T-helper 1 cell treated with Interleukin-12 subunit alpha and Interleukin-12 subunit beta and Interleukin-4 antibody, amounts not matched to agents 30 μg/mL and 1 μg/mL, for 36 hours (primary cell): Measurements from ENCODE around the gene CAND2.
"Not testable (repeated sequence)": the region's sequence is repeated elsewhere in the genome, so short reads cannot be mapped to it uniquely, and the experiment has no call there.

Experiments
- H3K27ac Mint-ChIP-seq: one replicate; pipeline ENCODE4 v1.8.0; 2021; ENCODE audit warnings: mild to moderate bottlenecking, mixed read lengths
- H3K27me3 Mint-ChIP-seq: one replicate; pipeline ENCODE4 v1.8.0; 2021; ENCODE audit warnings: low read depth, mixed read lengths
- H3K36me3 Mint-ChIP-seq: one replicate; pipeline ENCODE4 v1.8.0; 2021; ENCODE audit warnings: low read depth, mixed read lengths
- H3K4me1 Mint-ChIP-seq: one replicate; pipeline ENCODE4 v1.8.0; 2021; ENCODE audit warnings: low read depth, mixed read lengths
- H3K4me3 Mint-ChIP-seq: one replicate; pipeline ENCODE4 v1.8.0; 2021; ENCODE audit warnings: mild to moderate bottlenecking, moderate library complexity, mixed read lengths
- H3K9me3 Mint-ChIP-seq: one replicate; pipeline ENCODE4 v1.8.0; 2021; ENCODE audit warnings: mixed read lengths

The CAND2 gene

DNA sequence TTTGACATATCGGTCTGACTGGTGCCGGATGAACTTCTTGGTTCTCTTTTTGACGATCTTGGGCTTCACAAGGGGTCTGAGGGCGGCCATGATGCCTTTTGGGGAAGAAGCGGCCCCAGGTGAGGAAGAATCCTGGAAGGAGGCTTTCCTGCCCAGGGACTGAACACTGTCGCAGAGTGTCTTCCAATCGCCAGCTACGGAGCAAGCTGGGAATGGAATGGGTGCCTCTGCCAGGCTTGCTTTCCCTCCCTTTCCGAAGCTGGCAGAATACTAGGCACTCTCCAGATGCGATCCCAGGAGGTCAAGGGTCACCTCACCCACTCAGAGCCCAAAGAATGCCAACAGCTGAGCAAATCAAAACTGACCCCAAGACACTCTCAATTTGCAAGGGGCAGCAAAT lies 43.7 kb downstream of the CAND2 start:
- peak overlapping the region; percentile 99 for H3K27ac Mint-ChIP-seq
- H3K9me3 Mint-ChIP-seq, H3K27me3 Mint-ChIP-seq: not testable (repeated sequence)
- H3K4me1 Mint-ChIP-seq, result peaks cover 48% of the 10 kb centered on the region
- peak overlapping the region; percentile 98 for H3K4me3 Mint-ChIP-seq
- peaks cover 51% of the 10 kb centered on the region for H3K36me3 Mint-ChIP-seq

DNA sequence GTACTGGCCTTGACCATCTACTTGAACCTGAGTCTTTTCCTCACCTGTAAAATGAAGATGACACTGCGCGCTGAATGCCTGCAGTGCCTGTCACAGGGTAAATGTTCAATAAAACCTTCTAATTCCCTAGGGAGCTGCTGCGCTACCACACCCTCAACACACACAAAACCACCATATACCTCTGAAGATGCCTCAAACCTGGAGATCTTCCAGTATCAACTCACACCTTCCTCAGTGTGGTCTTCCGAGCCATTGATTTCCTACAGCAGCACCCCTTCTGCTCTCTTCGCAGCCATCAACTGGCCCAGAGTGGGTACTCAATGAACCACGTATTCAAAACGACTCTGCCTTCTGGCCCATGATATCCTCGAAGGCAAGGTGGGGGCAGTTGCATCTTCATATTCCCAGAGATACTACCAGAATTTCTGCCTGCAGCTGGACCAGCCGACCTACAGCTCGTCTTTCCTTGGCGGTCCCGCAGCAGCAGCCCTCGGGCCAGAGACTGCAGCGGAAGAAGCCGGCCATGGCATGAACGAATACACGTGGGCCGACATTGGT lies 44.2 kb downstream of the CAND2 start:
- H3K36me3 Mint-ChIP-seq, result peaks cover 48% of the 10 kb centered on the region
- no peaks in the 10 kb centered on the region for H3K9me3 Mint-ChIP-seq
- H3K4me1 Mint-ChIP-seq, result peaks cover 47% of the 10 kb centered on the region
- peak overlapping the region; percentile 98 for H3K4me3 Mint-ChIP-seq
- peak overlapping the region; percentile 99 for H3K27ac Mint-ChIP-seq
- no peaks in the 10 kb centered on the region for H3K27me3 Mint-ChIP-seq

- H3K4me3 Mint-ChIP-seq, result peak within 1 kb of the TSS; percentile 98
- H3K9me3 Mint-ChIP-seq, result no peaks in the 10 kb centered on the region
- peaks cover 44% of the 10 kb centered on the region for H3K4me1 Mint-ChIP-seq
- peak within 1 kb of the TSS; percentile 99 for H3K27ac Mint-ChIP-seq
- peaks cover 43% of the 10 kb centered on the region for H3K36me3 Mint-ChIP-seq
- H3K27me3 Mint-ChIP-seq, result no peaks in the 10 kb centered on the region
Measured at GRCh38 chr3:12841149-12841969, 44.9 kb downstream of the CAND2 start, which contains the start of gene RPL32. TSS of gene RPL32 (minus strand) at chr3:12841565. CDS start at chr3:12840237, 1,328 bp downstream.

DNA sequence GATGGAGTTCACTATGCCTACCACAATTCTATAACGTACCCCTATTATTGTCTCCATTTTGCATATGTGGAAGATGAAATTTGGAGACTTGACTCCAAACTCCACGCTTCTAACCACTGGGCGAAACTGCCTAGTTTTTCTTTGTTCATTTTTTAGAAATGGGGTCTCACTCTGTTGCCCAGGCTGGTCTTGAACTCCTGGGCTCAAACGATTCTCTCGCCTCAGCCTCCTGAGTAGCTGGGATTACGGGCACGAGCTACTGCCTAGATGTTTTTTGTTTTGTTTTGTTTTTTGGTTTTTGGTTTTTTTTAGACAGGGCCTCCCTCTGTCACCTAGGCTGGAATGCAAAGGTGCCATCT lies 45.5 kb downstream of the CAND2 start:
- H3K27me3 Mint-ChIP-seq, result no peaks in the 10 kb centered on the region
- H3K27ac Mint-ChIP-seq, result peak overlapping the region; percentile 99
- H3K9me3 Mint-ChIP-seq, result no peaks in the 10 kb centered on the region
- H3K36me3 Mint-ChIP-seq, result peaks cover 38% of the 10 kb centered on the region
- peaks cover 44% of the 10 kb centered on the region for H3K4me1 Mint-ChIP-seq
- H3K4me3 Mint-ChIP-seq, result peak overlapping the region; percentile 98

- Mint-ChIP-seq H3K4me3 (no peak overlapping the region), H3K4me1 (peaks cover 38% of the 10 kb centered on the region), H3K36me3 (peaks cover 33% of the 10 kb centered on the region), H3K9me3 (no peaks in the 10 kb centered on the region), H3K27me3 (no peaks in the 10 kb centered on the region), H3K27ac (no peak overlapping the region)
Measured at GRCh38 chr3:12842469-12842868, 46.0 kb downstream of the CAND2 start.

- Mint-ChIP-seq H3K4me3 (no peak overlapping the region), H3K36me3 (peaks cover 3% of the 10 kb centered on the region), H3K4me1 (peaks cover 8% of the 10 kb centered on the region), H3K9me3 (no peaks in the 10 kb centered on the region), H3K27me3 (no peaks in the 10 kb centered on the region), H3K27ac (no peak overlapping the region)
Measured at GRCh38 chr3:12845811-12846210, 49.3 kb downstream of the CAND2 start.

DNA sequence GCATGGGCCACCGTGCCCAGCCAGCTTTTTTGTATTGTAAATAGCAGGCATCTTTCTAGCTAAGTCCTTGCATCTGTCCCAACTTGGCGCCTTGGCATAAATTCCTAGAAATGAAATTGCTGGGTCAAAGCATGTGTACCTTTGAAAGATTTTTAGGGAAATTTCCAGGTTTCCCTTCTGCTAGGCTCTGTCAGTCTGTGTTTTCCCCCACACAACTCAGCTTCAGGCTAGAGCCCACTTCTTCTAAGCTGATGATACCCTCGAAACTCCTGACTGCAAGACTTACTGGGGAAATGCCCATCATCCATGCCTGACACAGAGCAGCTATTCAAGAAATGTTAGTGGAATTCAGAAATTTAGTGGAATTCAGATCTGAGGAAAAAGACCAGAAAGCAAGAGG lies 55.7 kb downstream of the CAND2 start:
- H3K36me3 Mint-ChIP-seq, result no peaks in the 10 kb centered on the region
- no peaks in the 10 kb centered on the region for H3K9me3 Mint-ChIP-seq
- H3K4me3 Mint-ChIP-seq, result no peak overlapping the region
- no peaks in the 10 kb centered on the region for H3K4me1 Mint-ChIP-seq
- peaks cover under 1% of the 10 kb centered on the region for H3K27me3 Mint-ChIP-seq
- no peak overlapping the region for H3K27ac Mint-ChIP-seq

DNA sequence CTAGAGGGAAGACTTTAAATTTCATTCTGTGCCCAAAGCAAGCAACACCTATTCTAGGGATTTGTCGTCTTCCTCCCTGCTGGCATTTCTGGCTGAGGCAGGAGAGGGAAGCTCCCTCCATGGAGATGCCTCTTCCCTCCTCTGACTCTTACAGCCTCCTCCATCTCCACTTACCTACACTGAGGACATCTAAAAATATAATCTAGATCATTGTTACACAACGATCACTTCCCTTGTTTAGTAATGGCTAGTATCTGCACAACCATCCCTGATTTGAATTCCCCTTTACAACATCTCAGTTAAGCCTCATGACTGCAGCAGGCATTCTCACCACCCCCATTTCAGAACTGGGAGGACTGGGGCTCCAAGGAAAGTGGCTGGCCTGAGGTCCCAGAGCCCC lies 57.4 kb downstream of the CAND2 start:
- not testable (repeated sequence) for H3K4me3 Mint-ChIP-seq, H3K9me3 Mint-ChIP-seq, H3K27me3 Mint-ChIP-seq, H3K4me1 Mint-ChIP-seq, H3K36me3 Mint-ChIP-seq, H3K27ac Mint-ChIP-seq

DNA sequence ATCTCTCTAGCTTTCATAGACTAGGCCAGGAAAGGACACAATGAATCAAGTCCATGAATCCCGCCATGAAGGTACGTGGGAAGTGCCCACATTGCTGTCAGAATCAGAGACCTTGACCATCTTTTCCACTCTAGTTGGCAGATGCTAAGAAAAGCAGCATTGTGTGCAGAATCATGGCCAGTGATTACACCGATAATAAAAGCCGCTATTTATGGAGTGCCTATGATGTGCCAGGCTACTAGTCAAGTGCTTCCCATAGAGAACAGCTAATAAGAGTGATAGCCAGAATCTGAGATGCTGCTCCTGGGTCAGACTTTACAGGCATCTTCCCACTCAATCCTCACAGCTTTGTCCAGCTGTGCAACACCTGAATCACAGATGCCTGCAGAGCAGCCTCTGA lies 58.1 kb downstream of the CAND2 start:
- no peaks in the 10 kb centered on the region for H3K36me3 Mint-ChIP-seq
- no peaks in the 10 kb centered on the region for H3K4me1 Mint-ChIP-seq
- peaks cover 4% of the 10 kb centered on the region for H3K27me3 Mint-ChIP-seq
- H3K27ac Mint-ChIP-seq, result no peak overlapping the region
- no peak overlapping the region for H3K4me3 Mint-ChIP-seq
- H3K9me3 Mint-ChIP-seq, result no peaks in the 10 kb centered on the region

DNA sequence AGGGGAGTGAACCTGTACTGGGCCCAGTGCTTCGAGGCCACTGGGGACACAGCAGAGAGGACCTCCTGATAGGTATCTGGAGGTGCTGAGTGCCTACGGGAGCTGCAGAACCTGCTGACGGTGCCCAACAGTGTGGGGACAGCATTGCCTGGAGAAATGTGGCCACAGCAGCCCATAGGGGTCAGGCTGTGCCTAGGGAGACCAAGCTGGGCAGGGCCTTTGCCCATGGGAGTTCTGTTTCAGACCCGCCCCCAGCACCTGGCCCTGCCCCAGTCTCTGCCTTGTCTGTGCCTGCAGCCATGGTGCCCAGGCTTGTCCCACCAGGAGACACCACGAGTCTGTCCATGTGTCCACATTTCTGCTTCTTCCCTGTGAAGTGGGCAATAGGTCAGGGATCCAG lies 60.1 kb downstream of the CAND2 start:
- no peaks in the 10 kb centered on the region for H3K9me3 Mint-ChIP-seq
- H3K4me1 Mint-ChIP-seq, result no peaks in the 10 kb centered on the region
- H3K36me3 Mint-ChIP-seq, result no peaks in the 10 kb centered on the region
- H3K27me3 Mint-ChIP-seq, result peaks cover 4% of the 10 kb centered on the region
- no peak overlapping the region for H3K4me3 Mint-ChIP-seq
- H3K27ac Mint-ChIP-seq, result no peak overlapping the region

- H3K4me1 Mint-ChIP-seq, result no peaks in the 10 kb centered on the region
- H3K4me3 Mint-ChIP-seq, result no peak overlapping the region
- H3K27ac Mint-ChIP-seq, result no peak overlapping the region
Measured at GRCh38 chr3:12859840-12860239, 63.4 kb downstream of the CAND2 start.

DNA sequence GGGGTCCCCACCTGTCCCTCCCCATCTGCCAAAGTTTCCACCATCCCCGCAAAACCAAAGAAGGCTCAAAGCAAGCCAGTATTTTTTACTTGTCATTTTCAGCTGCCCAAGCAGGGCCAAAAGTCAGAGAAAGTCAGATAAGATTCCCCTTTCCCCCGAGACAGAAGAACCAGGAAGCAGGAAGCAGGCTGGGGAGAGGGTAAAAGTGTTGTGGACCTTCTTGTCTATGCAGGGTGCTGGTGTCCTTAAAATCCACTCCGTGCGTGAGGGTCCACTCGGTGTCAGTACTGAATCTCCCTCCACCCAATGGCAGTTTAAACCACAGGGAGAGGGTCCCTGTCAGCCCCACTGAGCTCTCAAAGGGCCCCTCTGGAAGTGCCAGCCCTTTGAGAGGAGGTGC lies 65.1 kb downstream of the CAND2 start:
- H3K36me3 Mint-ChIP-seq, result no peaks in the 10 kb centered on the region
- peaks cover 8% of the 10 kb centered on the region for H3K27me3 Mint-ChIP-seq
- H3K27ac Mint-ChIP-seq, result no peak overlapping the region
- H3K9me3 Mint-ChIP-seq, result peaks cover 6% of the 10 kb centered on the region
- H3K4me1 Mint-ChIP-seq, result no peaks in the 10 kb centered on the region
- no peak overlapping the region for H3K4me3 Mint-ChIP-seq

More at GRCh38 chr3:12859840-12860239, 63.4 kb downstream of the CAND2 start:
- Mint-ChIP-seq H3K27me3 (peaks cover 4% of the 10 kb centered on the region), H3K36me3 (no peaks in the 10 kb centered on the region), H3K9me3 (no peaks in the 10 kb centered on the region)

DNA sequence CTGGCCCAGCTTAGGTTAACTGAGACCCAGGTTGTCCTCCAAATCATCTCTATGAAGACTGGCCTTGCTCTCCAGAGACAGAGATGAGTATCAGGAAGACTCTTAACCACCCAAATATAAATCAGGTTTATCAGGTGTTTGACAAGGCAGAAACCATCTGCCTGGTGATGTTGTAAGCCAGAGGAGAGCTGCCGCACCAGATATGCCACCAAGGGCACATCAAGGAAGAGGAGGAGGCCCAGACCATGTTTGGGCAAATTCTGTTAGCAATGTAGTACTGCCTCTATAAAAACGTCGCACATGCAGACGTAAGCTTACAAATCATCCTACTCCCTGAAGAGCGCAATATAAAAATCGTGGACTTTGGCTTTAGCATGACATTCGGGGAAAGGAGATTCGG lies 65.9 kb downstream of the CAND2 start:
- Mint-ChIP-seq H3K36me3 (no peaks in the 10 kb centered on the region), H3K27me3 (peaks cover 5% of the 10 kb centered on the region), H3K4me3 (no peak overlapping the region)

GRCh38 chr3:12865271-12865670 lies 68.8 kb downstream of the CAND2 start:
- peaks cover 9% of the 10 kb centered on the region for H3K4me1 Mint-ChIP-seq
- H3K4me3 Mint-ChIP-seq, result no peak overlapping the region
- no peak overlapping the region for H3K27ac Mint-ChIP-seq
- no peaks in the 10 kb centered on the region for H3K36me3 Mint-ChIP-seq
- H3K9me3 Mint-ChIP-seq, result peaks cover 6% of the 10 kb centered on the region
- peaks cover 24% of the 10 kb centered on the region for H3K27me3 Mint-ChIP-seq

More for the DNA sequence above, 65.9 kb downstream of the CAND2 start:
- Mint-ChIP-seq H3K4me1 (no peaks in the 10 kb centered on the region), H3K27ac (no peak overlapping the region), H3K9me3 (peaks cover 6% of the 10 kb centered on the region)

DNA sequence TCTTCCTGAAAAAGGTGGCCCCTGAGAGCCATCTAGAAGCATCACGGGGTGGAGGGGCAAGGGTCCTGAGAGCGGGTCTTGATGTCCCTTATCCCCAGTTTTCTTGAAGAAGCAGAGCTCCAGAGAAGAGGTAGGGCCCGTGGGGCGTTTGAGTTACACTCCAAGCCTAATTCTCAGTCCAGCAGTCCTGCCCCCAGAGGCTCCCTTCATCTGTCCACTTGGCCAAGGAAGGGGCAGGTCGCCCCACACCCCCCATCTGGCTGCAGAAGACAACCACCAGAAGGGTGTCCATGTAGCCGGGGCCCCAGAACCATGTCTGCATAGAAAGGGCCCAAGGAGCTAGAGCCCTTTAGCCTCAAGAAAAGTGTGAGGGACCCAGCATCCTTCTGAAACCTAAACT lies 70.4 kb downstream of the CAND2 start:
- Mint-ChIP-seq H3K4me3 (no peak overlapping the region), H3K27ac (no peak overlapping the region), H3K36me3 (no peaks in the 10 kb centered on the region), H3K4me1 (peaks cover 14% of the 10 kb centered on the region), H3K27me3 (peaks cover 32% of the 10 kb centered on the region), H3K9me3 (peaks cover 6% of the 10 kb centered on the region)
